Loucy (cell line): ENCODE measurements around the gene ESYT2.

Source experiments
- EZH2phosphoT487 ChIP-seq: fragments of 200-600 bp; IDR thresholded peaks from 2 replicates; pipeline ENCODE4 v1.6.1; 2018; ENCODE audit warnings: antibody characterized with exemption, mild to moderate bottlenecking, moderate library complexity, borderline replicate concordance
- TF ChIP-seq, protein P1 (sequence below): fragments of 200-600 bp; sonication (generic); conservative IDR thresholded peaks from 2 replicates; pipeline ENCODE4 v1.5.1; 2014; ENCODE audit warnings: mild to moderate bottlenecking, antibody characterized with exemption, low read length

DNA sequence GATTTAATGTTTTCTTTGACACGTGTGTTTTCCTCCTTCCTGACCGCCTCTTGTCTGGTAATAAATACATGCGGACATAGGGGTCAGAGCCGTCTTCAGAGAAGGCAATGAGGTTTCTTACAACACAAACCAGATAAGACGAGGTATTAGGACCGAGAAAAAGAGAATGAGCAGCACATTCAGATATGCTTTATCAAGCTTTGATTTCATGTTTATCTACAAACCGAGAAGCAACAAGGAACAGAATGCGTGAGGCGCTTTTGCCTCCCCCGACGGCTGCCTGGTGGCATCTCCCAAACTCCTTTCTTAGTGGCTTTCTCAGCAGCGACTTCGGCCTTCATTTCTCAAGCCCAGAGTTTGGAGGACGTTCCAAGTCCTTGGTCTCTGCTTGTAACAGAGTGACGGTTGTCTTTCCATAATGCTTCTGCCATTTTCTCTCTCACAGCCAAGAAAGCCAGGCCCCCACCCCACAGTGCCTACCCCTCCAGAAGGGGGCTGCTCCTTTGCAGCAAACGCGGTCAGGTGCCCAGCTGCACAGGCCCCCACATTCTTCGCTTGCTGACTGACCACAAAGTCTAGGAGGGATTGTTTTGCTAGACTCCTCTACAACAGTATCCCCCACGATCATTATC is 92.1 kb downstream of the ESYT2 start:
- TF ChIP-seq, protein P1, sequence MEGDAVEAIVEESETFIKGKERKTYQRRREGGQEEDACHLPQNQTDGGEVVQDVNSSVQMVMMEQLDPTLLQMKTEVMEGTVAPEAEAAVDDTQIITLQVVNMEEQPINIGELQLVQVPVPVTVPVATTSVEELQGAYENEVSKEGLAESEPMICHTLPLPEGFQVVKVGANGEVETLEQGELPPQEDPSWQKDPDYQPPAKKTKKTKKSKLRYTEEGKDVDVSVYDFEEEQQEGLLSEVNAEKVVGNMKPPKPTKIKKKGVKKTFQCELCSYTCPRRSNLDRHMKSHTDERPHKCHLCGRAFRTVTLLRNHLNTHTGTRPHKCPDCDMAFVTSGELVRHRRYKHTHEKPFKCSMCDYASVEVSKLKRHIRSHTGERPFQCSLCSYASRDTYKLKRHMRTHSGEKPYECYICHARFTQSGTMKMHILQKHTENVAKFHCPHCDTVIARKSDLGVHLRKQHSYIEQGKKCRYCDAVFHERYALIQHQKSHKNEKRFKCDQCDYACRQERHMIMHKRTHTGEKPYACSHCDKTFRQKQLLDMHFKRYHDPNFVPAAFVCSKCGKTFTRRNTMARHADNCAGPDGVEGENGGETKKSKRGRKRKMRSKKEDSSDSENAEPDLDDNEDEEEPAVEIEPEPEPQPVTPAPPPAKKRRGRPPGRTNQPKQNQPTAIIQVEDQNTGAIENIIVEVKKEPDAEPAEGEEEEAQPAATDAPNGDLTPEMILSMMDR, result no peak
- no peak for TF ChIP-seq EZH2phosphoT487
